K562 (cell line): ENCODE data around the gene CRPPA. TPM values are rescaled to one million over a fixed set of nuclear protein-coding genes. Genes with fewer than 3 reads are reported as not detected.
A peak's percentile ranks its signal among the peaks of the same experiment; 100 is the strongest.

ENCODE experiments used
- PHF21A ChIP-seq: fragments of 450-650 bp; IDR thresholded peaks from 2 replicates; pipeline ENCODE4 v1.6.1; 2017; ENCODE audit warnings: low read depth, borderline replicate concordance
- SRSF9 ChIP-seq: fragments of 200-400 bp; formaldehyde crosslinking; IDR thresholded peaks from 2 replicates; pipeline ENCODE4 v1.6.1; 2017; ENCODE audit warnings: low read depth, low read length, borderline replicate concordance
- TOE1 ChIP-seq, 2 experiments: fragments of 450-650 bp in 1 of 2; sonication (generic) in 1 of 2; formaldehyde crosslinking in 1 of 2; IDR thresholded peaks; 2 replicates each; pipeline versions ENCODE4 v1.7.1 to v1.8.0; 2016 to 2022; ENCODE audit warnings: borderline replicate concordance in 2 of 2, mild to moderate bottlenecking in 2 of 2, antibody characterized with exemption in 1 of 2, inconsistent platforms in 1 of 2, low read depth in 1 of 2, missing genetic modification reagents in 1 of 2, moderate library complexity in 1 of 2
- ZNF165 ChIP-seq: fragments of 250-450 bp; sonication (Bioruptor Pico); IDR thresholded peaks from 2 replicates; pipeline ENCODE4 v1.4.0; 2020; ENCODE audit warnings: borderline replicate concordance
- ZNF644 ChIP-seq: fragments of 200-800 bp; sonication (Bioruptor generic); IDR thresholded peaks from 2 replicates; pipeline ENCODE4 v1.6.1; 2016; ENCODE audit warnings: low read depth, missing genetic modification characterization, missing compliant biosample characterization
- polyA plus RNA-seq, 8 experiments: library from polyadenylated mRNA; depleted of rRNA in 4 of 8; stranded (reverse) in 5 of 8; unstranded in 3 of 8; fragments of >200 nt; fragmentation: Nextera tagmentation in 2 of 8; fragmentation: Illumina TruSeq in 1 of 8; extraction: Ambion mirVana in 2 of 8; extraction: Trizol in 1 of 8; gene quantifications; 2 replicates each; pipeline versions ENCODE4 v1.2.1 to v1.2.3, GENCODE V29; 2011 to 2014; ENCODE audit warnings: inconsistent platforms in 1 of 8, missing spikeins in 1 of 8
- total RNA-seq, 7 experiments: library from RNA; depleted of rRNA in 6 of 7; stranded (reverse); fragments of >200 nt in 6 of 7; fragmentation: Illumina TruSeq in 2 of 7; extraction: Trizol in 2 of 7; gene quantifications; 2 replicates each; pipeline versions ENCODE4 v1.2.1 to v1.2.3, GENCODE V29; 2011 to 2021; ENCODE audit warnings: low replicate concordance in 1 of 7
- TF ChIP-seq, protein P1 (sequence below): fragments of 450-650 bp; IDR thresholded peaks from 2 replicates; pipeline ENCODE4 v1.6.1; 2016; ENCODE audit warnings: mild to moderate bottlenecking, moderate library complexity
- TF ChIP-seq, protein P2 (sequence below): fragments of 450-650 bp; IDR thresholded peaks from 2 replicates; pipeline ENCODE4 v1.6.1; 2016; ENCODE audit warnings: mild to moderate bottlenecking

The CRPPA gene
- total and polyA plus RNA-seq, 9 of the 15 experiments (the other 6 are each of a cell fraction or from before 2014, with no cell fraction given) = 3.9 to 14.4 (median 7.8) TPM

DNA sequence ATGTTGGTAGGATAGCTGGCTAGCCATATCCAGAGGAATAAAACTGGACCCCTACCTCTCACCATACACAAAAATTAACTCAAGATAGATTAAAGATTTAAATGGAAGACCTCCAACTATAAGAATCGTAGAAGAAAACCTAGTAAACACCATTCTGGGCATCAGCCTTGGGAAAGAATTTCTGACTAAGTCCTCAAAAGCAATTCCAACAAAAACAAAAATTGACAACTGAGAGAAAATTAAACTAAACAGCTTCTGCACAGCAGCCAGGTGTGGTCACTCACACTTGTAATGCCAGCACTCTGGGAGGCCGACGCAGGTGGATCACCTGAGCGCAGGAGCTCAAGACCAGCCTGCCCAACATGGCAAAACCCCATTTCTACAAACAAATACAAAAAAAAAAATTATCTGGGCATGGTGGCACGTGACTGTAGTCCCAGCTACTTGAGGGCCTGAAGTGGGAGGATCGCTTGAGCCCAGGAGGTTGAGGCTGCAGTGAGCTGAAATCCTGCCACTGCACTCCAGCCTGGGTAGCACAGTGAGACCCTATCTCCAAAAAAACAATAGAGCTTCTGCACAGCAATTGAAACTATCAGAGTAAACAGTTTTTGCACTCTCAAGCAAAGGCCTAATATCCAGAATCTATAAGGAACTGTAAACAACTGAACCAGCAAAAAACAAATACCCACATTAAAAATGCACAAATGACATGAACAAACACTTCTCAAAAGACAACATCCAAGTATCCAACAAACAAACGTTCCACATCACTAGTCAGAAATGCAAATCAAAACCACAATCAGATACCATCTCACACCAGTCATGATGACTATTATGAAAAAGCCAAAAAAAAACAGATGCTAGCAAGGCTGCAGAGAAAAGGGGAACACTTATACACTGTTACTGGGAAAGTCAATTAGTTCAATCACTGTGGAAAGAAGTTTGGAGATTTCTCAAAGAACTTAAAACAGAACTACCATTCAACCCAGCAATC, 4.8 kb downstream of the CRPPA start (continued):
- TF ChIP-seq, protein P1, sequence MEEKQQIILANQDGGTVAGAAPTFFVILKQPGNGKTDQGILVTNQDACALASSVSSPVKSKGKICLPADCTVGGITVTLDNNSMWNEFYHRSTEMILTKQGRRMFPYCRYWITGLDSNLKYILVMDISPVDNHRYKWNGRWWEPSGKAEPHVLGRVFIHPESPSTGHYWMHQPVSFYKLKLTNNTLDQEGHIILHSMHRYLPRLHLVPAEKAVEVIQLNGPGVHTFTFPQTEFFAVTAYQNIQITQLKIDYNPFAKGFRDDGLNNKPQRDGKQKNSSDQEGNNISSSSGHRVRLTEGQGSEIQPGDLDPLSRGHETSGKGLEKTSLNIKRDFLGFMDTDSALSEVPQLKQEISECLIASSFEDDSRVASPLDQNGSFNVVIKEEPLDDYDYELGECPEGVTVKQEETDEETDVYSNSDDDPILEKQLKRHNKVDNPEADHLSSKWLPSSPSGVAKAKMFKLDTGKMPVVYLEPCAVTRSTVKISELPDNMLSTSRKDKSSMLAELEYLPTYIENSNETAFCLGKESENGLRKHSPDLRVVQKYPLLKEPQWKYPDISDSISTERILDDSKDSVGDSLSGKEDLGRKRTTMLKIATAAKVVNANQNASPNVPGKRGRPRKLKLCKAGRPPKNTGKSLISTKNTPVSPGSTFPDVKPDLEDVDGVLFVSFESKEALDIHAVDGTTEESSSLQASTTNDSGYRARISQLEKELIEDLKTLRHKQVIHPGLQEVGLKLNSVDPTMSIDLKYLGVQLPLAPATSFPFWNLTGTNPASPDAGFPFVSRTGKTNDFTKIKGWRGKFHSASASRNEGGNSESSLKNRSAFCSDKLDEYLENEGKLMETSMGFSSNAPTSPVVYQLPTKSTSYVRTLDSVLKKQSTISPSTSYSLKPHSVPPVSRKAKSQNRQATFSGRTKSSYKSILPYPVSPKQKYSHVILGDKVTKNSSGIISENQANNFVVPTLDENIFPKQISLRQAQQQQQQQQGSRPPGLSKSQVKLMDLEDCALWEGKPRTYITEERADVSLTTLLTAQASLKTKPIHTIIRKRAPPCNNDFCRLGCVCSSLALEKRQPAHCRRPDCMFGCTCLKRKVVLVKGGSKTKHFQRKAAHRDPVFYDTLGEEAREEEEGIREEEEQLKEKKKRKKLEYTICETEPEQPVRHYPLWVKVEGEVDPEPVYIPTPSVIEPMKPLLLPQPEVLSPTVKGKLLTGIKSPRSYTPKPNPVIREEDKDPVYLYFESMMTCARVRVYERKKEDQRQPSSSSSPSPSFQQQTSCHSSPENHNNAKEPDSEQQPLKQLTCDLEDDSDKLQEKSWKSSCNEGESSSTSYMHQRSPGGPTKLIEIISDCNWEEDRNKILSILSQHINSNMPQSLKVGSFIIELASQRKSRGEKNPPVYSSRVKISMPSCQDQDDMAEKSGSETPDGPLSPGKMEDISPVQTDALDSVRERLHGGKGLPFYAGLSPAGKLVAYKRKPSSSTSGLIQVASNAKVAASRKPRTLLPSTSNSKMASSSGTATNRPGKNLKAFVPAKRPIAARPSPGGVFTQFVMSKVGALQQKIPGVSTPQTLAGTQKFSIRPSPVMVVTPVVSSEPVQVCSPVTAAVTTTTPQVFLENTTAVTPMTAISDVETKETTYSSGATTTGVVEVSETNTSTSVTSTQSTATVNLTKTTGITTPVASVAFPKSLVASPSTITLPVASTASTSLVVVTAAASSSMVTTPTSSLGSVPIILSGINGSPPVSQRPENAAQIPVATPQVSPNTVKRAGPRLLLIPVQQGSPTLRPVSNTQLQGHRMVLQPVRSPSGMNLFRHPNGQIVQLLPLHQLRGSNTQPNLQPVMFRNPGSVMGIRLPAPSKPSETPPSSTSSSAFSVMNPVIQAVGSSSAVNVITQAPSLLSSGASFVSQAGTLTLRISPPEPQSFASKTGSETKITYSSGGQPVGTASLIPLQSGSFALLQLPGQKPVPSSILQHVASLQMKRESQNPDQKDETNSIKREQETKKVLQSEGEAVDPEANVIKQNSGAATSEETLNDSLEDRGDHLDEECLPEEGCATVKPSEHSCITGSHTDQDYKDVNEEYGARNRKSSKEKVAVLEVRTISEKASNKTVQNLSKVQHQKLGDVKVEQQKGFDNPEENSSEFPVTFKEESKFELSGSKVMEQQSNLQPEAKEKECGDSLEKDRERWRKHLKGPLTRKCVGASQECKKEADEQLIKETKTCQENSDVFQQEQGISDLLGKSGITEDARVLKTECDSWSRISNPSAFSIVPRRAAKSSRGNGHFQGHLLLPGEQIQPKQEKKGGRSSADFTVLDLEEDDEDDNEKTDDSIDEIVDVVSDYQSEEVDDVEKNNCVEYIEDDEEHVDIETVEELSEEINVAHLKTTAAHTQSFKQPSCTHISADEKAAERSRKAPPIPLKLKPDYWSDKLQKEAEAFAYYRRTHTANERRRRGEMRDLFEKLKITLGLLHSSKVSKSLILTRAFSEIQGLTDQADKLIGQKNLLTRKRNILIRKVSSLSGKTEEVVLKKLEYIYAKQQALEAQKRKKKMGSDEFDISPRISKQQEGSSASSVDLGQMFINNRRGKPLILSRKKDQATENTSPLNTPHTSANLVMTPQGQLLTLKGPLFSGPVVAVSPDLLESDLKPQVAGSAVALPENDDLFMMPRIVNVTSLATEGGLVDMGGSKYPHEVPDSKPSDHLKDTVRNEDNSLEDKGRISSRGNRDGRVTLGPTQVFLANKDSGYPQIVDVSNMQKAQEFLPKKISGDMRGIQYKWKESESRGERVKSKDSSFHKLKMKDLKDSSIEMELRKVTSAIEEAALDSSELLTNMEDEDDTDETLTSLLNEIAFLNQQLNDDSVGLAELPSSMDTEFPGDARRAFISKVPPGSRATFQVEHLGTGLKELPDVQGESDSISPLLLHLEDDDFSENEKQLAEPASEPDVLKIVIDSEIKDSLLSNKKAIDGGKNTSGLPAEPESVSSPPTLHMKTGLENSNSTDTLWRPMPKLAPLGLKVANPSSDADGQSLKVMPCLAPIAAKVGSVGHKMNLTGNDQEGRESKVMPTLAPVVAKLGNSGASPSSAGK = peak; percentile 26; the same call in 1 of the 2 replicates
- TF ChIP-seq TOE1 (IDR thresholded peaks at IDR 0.05; ENCODE audit: borderline replicate concordance) (no peak), TOE1 (CRISPR knock-in tag; IDR thresholded peaks at IDR 0.05; ENCODE audit: borderline replicate concordance, low read depth) (no peak), SRSF9 (no peak), PHF21A (no peak), ZNF644 (tag) (no peak), ZNF165 (CRISPR knock-in tag) (no peak)
- TF ChIP-seq, protein P2, sequence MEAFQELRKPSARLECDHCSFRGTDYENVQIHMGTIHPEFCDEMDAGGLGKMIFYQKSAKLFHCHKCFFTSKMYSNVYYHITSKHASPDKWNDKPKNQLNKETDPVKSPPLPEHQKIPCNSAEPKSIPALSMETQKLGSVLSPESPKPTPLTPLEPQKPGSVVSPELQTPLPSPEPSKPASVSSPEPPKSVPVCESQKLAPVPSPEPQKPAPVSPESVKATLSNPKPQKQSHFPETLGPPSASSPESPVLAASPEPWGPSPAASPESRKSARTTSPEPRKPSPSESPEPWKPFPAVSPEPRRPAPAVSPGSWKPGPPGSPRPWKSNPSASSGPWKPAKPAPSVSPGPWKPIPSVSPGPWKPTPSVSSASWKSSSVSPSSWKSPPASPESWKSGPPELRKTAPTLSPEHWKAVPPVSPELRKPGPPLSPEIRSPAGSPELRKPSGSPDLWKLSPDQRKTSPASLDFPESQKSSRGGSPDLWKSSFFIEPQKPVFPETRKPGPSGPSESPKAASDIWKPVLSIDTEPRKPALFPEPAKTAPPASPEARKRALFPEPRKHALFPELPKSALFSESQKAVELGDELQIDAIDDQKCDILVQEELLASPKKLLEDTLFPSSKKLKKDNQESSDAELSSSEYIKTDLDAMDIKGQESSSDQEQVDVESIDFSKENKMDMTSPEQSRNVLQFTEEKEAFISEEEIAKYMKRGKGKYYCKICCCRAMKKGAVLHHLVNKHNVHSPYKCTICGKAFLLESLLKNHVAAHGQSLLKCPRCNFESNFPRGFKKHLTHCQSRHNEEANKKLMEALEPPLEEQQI = 0 out of 2 replicates have a peak, but pooled peaks have one; percentile 21
